Liver (tissue), 9 donors: ENCODE measurements around the gene WDR37. TPM values are rescaled to one million over a fixed set of nuclear protein-coding genes. Genes with fewer than 3 reads are reported as not detected.

Experiments
- DNase-seq: peaks from one replicate; pipeline ENCODE4 v3.0.0-alpha.2; 2017; ENCODE audit warnings: low spot score
- H3K27ac ChIP-seq, 2 donors: one replicate each; pipeline ENCODE4 v1.7.0; 2013; ENCODE audit warnings: inconsistent platforms in 2 of 2, low read length in 2 of 2, control low read depth in 1 of 2, low read depth in 1 of 2, mild to moderate bottlenecking in 1 of 2
- H3K27me3 ChIP-seq, 4 donors: one replicate each; pipeline versions ENCODE4 v1.6.1 to v1.7.0; 2013; ENCODE audit warnings: low read length in 3 of 4, inconsistent platforms in 1 of 4, mild to moderate bottlenecking in 1 of 4, moderate library complexity in 1 of 4; ENCODE audit not compliant: control insufficient read depth in 4 of 4, insufficient read depth in 4 of 4
- H3K36me3 ChIP-seq, 4 donors: one replicate each; pipeline versions ENCODE4 v1.6.1 to v1.7.0; 2013; ENCODE audit warnings: low read length in 3 of 4, mild to moderate bottlenecking in 3 of 4, low read depth in 1 of 4, moderate library complexity in 1 of 4; ENCODE audit not compliant: control insufficient read depth in 4 of 4, insufficient read depth in 3 of 4
- H3K4me1 ChIP-seq, 4 donors: one replicate each; pipeline versions ENCODE4 v1.6.1 to v1.7.0; 2013; ENCODE audit warnings: low read length in 3 of 4, mild to moderate bottlenecking in 3 of 4, moderate library complexity in 1 of 4; ENCODE audit not compliant: control insufficient read depth in 4 of 4, insufficient read depth in 4 of 4
- H3K4me3 ChIP-seq, 3 donors: one replicate each; pipeline versions ENCODE4 v1.6.1 to v1.7.0; 2013; ENCODE audit warnings: low read length in 3 of 3, control low read depth in 1 of 3, low read depth in 1 of 3, mild to moderate bottlenecking in 1 of 3
- H3K9ac ChIP-seq, 2 donors: one replicate each; pipeline ENCODE4 v1.7.0; 2013; ENCODE audit warnings: low read length in 2 of 2, mild to moderate bottlenecking in 2 of 2, moderate library complexity in 2 of 2, control low read depth in 1 of 2, low read depth in 1 of 2
- H3K9me3 ChIP-seq, 4 donors: one replicate each; pipeline versions ENCODE4 v1.6.1 to v1.7.0; 2013; ENCODE audit warnings: low read length in 3 of 4; ENCODE audit not compliant: control insufficient read depth in 4 of 4
- ATF3 ChIP-seq: IDR thresholded peaks from 2 replicates; pipeline ENCODE4 v1.6.1; 2016; ENCODE audit warnings: antibody characterized with exemption
- CTCF ChIP-seq: fragments of 150-350 bp; IDR thresholded peaks from 2 replicates; pipeline ENCODE4 v1.5.1; 2017; ENCODE audit warnings: improper control_type of control experiment, low read depth, low read length; ENCODE audit not compliant: missing input control
- EGR1 ChIP-seq, 2 donors: IDR thresholded peaks; 2 replicates each; pipeline ENCODE4 v1.6.1; 2016 to 2018; ENCODE audit warnings: antibody characterized with exemption in 2 of 2, low read depth in 2 of 2
- FOXA2 ChIP-seq: IDR thresholded peaks from 2 replicates; pipeline ENCODE4 v1.6.1; 2016; ENCODE audit warnings: antibody characterized with exemption
- GABPA ChIP-seq, 2 donors: IDR thresholded peaks in 1 of 2; conservative IDR thresholded peaks in 1 of 2; 2 replicates each; pipeline ENCODE4 v1.6.1; 2016; ENCODE audit warnings: antibody characterized with exemption in 2 of 2, mild to moderate bottlenecking in 1 of 2, moderate library complexity in 1 of 2
- HNF4A ChIP-seq, 2 donors: conservative IDR thresholded peaks; 2 replicates each; pipeline ENCODE4 v1.6.1; 2016; ENCODE audit warnings: antibody characterized with exemption in 2 of 2, mild to moderate bottlenecking in 2 of 2
- HNF4G ChIP-seq: IDR thresholded peaks from 2 replicates; pipeline ENCODE4 v1.6.1; 2016; ENCODE audit warnings: antibody characterized with exemption
- JUND ChIP-seq, 2 donors: IDR thresholded peaks; 2 replicates each; pipeline ENCODE4 v1.6.1; 2016; ENCODE audit warnings: antibody characterized with exemption in 2 of 2
- MAX ChIP-seq: IDR thresholded peaks from 2 replicates; pipeline ENCODE4 v1.6.1; 2016; ENCODE audit warnings: antibody characterized with exemption
- NR2F2 ChIP-seq: IDR thresholded peaks from 2 replicates; pipeline ENCODE4 v1.6.1; 2016; ENCODE audit warnings: antibody characterized with exemption
- RAD21 ChIP-seq, 2 donors: IDR thresholded peaks; 2 replicates each; pipeline ENCODE4 v1.6.1; 2016; ENCODE audit warnings: antibody characterized with exemption in 2 of 2, mild to moderate bottlenecking in 2 of 2
- RXRA ChIP-seq, 2 donors: IDR thresholded peaks; 2 replicates each; pipeline ENCODE4 v1.6.1; 2017 to 2018; ENCODE audit warnings: antibody characterized with exemption in 2 of 2, mild to moderate bottlenecking in 1 of 2
- TAF1 ChIP-seq: conservative IDR thresholded peaks from 2 replicates; pipeline ENCODE4 v1.6.1; 2016; ENCODE audit warnings: antibody characterized with exemption, mild to moderate bottlenecking
- YY1 ChIP-seq: IDR thresholded peaks from 2 replicates; pipeline ENCODE4 v1.6.1; 2016; ENCODE audit warnings: antibody characterized with exemption, mild to moderate bottlenecking
- ZBTB33 ChIP-seq: IDR thresholded peaks from 2 replicates; pipeline ENCODE4 v1.6.1; 2016; ENCODE audit warnings: antibody characterized with exemption
- WGBS: extraction: QIAGEN DNeasy Blood & Tissue Kit; methylation state at CpG from one replicate; pipeline ENCODE4 v1.1.7; 2013; 5-methylcytosine and 5-hydroxymethylcytosine counted together
- polyA plus RNA-seq, 2 donors: library from polyadenylated mRNA; stranded (reverse) in 1 of 2; unstranded in 1 of 2; fragments of 200-250 nt in 1 of 2; fragments of >200 nt in 1 of 2; fragmentation: Nextera tagmentation in 1 of 2; extraction: Ambion mirVana in 1 of 2; gene quantifications; one replicate each; pipeline versions ENCODE4 v1.2.1 to v1.2.3, GENCODE V29; 2013 to 2015
- total RNA-seq, 2 donors: library from RNA; depleted of rRNA; stranded (reverse); fragments of >200 nt; gene quantifications; one replicate each; pipeline ENCODE4 v1.2.3, GENCODE V29; 2014
- donor health status: healthy.
- donor health status: healthy.
- donor health status: healthy.
- donor health status: healthy.
- donor health status: healthy.

The WDR37 gene
- total and polyA plus RNA-seq, 4 donors = 3.6 to 12.1 (median 5.6) TPM

- TF ChIP-seq YY1 = no peak
These were observed 51.5 kb downstream of the WDR37 start (continued) for GRCh38 chr10:1107679-1108078.

GRCh38 chr10:1109795-1110673, 53.8 kb downstream of the WDR37 start:
- no peaks in the 10 kb centered on the region for H3K9me3 ChIP-seq
- no peak overlapping the region for H3K27ac ChIP-seq
- no peak for DNase-seq
- no peaks in the 10 kb centered on the region for H3K27me3 ChIP-seq
- H3K9ac ChIP-seq = no peak overlapping the region
- 82% methylated on average over 32 of the region's 32 CpGs for WGBS
- H3K4me3 ChIP-seq = no peak overlapping the region
- peak in 1 of 2 donors; percentile 64 for TF ChIP-seq RAD21 (IDR thresholded peaks at IDR 0.05)
- peak; percentile 41 for TF ChIP-seq CTCF
- TF ChIP-seq TAF1 = no peak
- peak in 1 of 2 donors; percentile 42 for TF ChIP-seq JUND (IDR thresholded peaks at IDR 0.05)
- no peaks in the 10 kb centered on the region for H3K4me1 ChIP-seq
- peaks cover 11 to 69% (median 51%) of the 10 kb centered on the region in 4 donors for H3K36me3 ChIP-seq

GRCh38 chr10:1110674-1111119, 54.5 kb downstream of the WDR37 start:
- Histone ChIP-seq H3K27me3 (no peaks in the 10 kb centered on the region), H3K4me3 (no peak overlapping the region), H3K36me3 (peaks cover 11 to 68% (median 49%) of the 10 kb centered on the region in 4 donors), H3K4me1 (no peaks in the 10 kb centered on the region), H3K9me3 (no peaks in the 10 kb centered on the region), H3K27ac (no peak overlapping the region), H3K9ac (no peak overlapping the region)
- no peak for DNase-seq
- TF ChIP-seq JUND (IDR thresholded peaks at IDR 0.05) (no peak), HNF4A (conservative IDR thresholded peaks at IDR 0.05) (no peak), GABPA (IDR thresholded peaks at IDR 0.05 in 1 of 2, conservative IDR thresholded peaks at IDR 0.05 in 1 of 2) (no peak), TAF1 (no peak), MAX (no peak), ATF3 (no peak), YY1 (no peak), EGR1 (IDR thresholded peaks at IDR 0.05; ENCODE audit: low read depth in 2 of 2) (no peak), HNF4G (no peak), NR2F2 (no peak), RXRA (IDR thresholded peaks at IDR 0.05) (no peak), ZBTB33 (no peak), FOXA2 (no peak)
- 91% methylated on average over 12 of the region's 12 CpGs for WGBS
